ENCODE data around the gene CPSF4.

The CPSF4 gene
- total RNA-seq, result 28.6 to 31.8 (median 30.4) reads per million in 4 donors

DNA sequence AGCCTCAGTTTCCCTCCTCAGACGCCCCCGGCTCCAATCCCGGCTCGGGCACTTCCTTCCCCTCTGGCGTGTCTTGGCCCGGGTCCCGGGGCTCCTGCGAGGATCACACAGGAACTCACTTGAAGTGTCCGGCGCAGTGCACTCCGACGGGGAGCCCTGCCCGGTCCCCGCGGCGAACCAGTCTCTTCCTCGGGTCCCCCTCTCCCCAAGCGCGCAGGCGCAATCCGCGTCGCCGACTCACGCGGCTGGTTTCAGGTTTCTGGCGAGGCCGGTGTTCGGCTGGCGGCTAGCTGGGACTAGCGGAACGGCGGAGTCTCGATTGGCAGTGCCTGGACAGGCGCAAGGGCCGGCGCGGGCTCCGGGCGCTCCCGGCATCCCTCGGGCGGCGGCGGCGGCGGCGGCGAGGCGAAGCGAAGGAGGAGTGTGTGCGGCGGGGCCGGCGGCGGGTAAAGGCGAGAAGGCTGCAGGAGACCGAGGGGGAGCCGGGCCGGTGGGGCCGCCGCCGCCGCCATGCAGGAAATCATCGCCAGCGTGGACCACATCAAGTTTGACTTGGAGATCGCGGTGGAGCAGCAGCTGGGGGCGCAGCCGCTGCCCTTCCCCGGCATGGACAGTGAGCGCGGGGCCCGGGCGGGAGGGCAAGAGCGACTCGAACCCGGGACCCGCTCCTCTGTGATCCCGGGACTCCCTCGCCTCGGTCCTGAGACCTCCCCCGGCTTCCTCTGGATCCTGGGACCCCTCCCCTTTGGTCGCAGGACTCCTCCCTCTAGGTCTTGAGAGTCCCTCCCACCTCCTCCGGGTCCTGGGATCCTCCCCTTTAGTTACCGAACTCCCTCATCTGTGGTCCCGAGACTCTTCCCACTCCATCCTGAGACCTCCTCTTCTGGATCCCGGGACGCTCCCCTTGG, at the start of gene CPSF4, which contains the start of gene PTCD1:
TSS of gene CPSF4 (plus strand) at position 371 of the 908 bp plus-strand sequence. CDS start at position 511, 140 bp downstream.
TSS of gene PTCD1 (minus strand) at position 226 of the 908 bp plus-strand sequence. CDS start 3,556 bp downstream, outside the sequence.
- DNase-seq, result peak; percentile 68 to 92 (median 78)

DNA sequence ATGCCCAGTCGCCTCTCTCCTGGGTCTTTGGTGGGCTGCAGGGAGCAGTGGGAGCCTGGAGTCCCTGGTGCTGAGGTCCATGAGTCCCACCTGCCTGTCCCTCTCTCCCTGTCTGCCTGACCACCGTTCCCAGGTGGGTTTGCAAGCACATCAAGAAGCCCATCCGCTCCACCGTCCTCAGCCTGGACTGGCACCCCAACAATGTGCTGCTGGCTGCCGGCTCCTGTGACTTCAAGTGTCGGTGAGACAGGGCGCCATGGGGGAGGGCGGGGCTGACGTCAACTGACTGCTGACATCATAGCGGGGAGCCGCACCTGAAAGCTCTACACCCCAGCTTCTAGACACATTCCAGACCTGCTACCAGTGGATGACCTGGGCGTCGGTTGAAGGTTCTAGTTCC, 49.0 kb upstream of the CPSF4 start:
- DNase-seq, result no peak

- DNase-seq, result no peak
These were observed 47.7 kb upstream of the CPSF4 start for GRCh38 chr7:99390941-99391602.

- no peak for DNase-seq
These were observed 46.7 kb upstream of the CPSF4 start for GRCh38 chr7:99392046-99392445.

DNA sequence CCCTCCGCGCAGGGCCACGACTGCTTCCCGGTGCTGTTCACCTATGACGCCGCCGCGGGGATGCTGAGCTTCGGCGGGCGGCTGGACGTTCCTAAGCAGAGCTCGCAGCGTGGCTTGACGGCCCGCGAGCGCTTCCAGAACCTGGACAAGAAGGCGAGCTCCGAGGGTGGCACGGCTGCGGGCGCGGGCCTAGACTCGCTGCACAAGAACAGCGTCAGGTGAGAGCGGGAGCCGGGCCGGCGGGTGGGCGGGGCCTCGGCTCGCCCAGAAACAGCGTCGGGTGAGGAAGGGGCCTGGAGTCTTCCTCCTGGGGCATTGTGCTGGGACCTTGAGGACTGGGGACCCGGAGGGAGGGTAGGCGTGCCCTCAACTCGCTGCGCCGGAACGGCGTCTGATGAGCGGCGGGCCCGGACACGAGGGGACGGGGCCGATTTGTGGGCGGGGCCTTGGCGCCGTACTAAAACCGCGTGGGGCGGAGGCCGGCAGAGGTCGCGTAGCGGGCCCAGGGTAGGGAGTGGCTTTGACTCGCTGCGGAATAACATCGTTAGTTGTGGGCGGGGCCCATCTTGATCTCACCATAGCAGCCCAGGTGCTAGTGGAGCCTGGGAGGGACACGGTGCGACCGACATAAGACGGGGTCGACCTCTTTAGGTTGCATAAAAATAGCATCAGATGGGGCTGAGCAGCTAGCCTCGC, 45.9 kb upstream of the CPSF4 start:
- DNase-seq, result peak; percentile 75 to 85 (median 82)

DNA sequence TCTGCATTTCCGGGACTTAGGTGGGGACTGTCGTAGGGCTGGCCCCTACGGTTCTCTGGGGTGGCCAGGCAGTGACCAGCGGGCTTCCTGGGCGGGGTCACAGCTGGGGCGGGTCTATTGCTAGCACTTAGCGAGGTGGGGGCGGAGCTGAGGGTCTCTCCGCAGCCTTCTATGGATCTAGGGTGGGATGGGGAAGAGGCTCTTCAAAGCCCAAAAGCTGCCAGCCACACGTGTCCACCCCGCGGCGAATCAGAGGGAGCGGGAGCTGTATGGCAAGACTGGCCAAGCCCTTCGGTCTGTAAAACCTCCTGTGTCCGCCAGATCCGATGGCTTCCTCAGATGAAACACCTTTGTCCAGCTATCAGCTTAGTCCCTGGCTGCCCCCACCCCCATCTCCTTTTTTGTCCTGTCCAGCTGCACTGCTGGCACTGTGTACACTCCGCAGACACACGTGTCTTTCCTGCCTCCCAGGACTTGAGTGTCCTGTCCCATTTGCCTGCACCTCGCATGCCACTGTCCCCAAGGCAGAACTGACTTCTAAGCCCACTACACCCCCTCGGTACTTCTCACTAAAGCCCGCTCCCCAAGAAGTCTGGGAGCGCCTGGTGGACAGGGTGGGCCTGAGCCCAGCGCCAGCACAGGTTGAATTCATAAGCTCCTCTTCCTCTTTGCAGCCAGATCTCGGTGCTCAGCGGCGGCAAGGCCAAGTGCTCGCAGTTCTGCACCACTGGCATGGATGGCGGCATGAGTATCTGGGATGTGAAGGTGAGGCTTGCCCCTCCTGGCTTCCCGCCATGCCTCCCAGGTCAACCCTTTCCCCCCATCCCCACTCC, 45.2 kb upstream of the CPSF4 start:
- DNase-seq, result no peak

DNA sequence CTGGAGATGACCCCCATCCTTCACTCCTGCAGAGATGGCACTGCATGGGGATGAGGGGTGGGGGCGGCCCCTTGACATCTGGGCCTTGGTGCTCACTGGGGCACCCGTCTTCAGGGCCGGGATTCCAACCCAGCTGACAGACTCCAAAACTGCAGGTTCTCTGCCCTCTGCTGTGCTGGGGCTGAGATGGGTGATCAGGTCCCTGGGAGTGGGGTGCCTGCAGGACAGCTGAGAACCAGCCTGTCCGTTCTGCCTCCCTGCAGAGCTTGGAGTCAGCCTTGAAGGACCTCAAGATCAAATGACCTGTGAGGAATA, 44.6 kb upstream of the CPSF4 start:
- no peak for DNase-seq

GRCh38 chr7:99395616-99396327, 43.0 kb upstream of the CPSF4 start:
- no peak for DNase-seq

DNA sequence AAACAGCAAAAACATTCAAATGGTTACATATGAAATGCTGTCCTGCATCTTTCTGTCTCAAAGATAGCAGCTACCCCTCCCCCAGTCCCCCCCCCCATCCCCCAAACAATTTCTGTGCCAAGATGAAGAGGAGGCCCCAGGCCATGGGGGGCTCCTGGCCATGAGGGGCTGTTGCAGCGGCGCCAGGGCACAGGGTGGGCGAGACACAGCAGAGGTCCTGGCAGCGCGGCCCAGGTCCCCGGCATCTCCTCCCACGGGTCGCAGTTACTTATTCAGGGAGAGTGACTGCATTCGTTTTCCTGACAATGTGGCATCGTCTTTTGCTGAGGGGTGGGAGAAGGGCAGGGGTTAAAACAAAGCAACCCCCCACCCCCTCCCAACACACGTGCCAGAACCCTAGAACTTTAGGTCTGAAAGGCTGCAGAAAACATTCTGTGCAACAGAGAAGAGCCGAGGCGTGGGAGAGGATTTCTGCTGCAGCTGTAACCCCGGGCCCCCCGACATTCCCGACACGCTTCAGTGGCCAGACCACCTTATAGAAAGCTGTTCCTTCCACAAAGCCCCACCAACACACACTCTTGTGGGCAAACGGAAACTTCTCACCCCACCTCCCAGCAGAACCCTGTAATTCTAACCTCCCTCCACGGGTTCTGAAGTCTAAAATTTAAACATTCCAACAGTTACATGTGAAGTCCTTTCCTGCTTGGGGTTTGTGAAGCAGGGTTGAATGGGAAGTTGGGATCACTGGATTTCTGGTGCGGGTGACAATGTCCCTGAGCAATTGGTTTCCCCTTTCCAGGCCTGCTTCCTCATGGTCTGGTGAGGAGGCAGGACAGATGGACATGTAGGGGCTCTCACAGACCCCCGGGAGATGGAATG, 42.1 kb upstream of the CPSF4 start:
- no peak for DNase-seq

DNA sequence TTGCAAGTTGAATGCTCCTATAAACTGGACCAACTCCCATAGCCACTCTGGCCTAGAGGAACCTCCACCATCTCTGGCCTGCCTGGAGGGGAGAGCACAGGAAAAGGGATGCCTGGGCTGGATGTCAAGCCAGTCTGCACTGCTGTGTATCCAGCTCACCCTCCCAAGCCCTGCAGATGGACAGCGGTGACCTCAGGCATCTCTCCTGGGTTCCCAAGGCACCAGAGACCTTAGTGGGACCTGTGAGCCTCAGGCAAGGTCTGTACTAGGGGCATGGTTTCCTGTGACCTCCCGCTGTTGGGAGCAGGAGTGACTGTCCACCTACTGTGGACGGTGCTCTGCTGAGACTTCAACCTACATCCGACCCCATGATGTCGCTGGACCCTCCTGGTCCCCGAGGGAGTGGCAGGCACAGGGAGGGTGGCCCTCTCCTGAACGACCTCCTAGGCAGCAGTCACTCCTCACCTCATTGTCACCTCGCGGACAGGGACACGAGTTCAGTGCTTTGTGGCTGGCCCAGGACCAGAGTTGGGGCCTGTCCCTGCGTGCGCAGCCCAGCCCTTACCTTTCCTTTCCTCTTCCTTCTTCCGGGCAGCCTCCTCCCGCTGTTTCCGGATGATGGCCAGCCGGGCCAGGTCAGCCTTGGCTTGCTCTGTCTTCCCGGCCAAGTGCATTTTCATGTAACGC, 41.3 kb upstream of the CPSF4 start:
- DNase-seq, result no peak

- no peak for DNase-seq
These were observed 39.8 kb upstream of the CPSF4 start for GRCh38 chr7:99398891-99399445.

DNA sequence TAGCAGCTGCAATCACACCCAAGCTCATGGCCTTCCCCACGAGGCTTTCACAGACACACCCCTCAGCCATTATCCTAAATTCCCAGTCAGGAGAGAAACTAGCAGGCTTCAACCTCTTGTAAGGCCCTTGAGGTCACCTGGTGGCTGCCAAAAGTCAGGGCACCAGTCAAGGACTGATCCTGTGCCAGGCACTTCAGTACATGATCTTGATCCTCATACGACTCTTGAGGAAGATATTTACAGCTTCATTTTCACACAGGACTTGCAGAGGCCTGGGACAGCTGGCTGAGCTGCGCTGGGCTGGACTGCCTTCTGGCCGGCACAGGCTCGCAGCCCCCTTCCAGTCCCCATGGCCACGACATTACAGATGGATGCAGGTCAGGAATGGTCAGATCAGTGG, 39.1 kb upstream of the CPSF4 start:
- no peak for DNase-seq

DNA sequence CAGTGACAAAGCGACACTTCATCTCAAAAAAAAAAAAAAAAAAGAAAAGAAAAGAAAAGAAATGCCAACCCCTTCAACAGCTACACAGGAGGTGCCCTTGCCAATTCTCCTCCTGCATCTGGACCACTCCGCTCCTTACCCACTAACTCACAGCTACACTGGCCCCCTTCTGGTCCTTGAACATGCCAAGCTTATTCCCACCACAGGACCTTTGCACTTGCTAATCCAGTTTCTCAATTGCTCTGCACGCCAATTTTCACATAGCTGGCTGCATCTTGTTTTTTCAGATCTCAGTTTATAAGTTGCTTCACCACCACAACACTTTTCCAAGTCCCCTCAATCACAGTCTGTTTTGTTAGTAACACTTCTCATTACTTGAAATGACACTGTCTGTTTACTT, 35.9 kb upstream of the CPSF4 start:
- DNase-seq, result no peak

DNA sequence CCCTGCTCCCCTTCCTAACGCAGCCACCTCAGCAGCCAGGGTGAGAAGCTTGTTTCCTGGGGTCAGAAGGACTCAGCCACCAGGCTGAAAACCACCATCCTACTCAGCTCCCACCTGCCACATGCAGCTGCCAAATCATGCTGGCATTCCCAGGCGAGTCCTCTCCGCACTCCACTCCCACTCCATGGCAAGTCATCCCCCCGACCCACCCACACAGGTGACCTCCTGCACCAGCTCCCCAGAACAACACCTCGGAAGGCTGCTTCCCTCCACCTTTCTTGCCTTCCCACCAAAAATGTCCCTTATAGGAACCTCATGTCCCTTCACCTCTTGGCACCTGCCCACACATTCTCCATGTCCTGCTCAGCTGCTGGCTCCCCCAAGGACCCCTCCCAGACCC, 35.0 kb upstream of the CPSF4 start:
- no peak for DNase-seq

GRCh38 chr7:99404235-99404976, 34.3 kb upstream of the CPSF4 start:
- DNase-seq, result no peak

DNA sequence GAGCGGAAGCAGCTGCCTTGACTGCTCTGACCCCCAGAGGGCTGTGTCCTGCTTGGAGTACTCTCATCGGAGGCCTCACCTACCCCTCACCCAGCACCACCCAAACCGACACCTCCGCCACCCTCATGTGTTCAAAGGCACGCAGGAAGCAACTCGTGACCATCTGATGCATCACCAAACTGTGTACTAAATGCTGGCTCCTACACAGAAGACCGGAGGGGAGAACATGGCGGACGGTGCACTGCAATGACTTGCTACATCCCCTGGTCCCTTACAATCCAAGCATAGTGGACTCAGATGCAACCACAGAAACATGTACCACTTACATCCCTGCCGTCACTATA, 33.8 kb upstream of the CPSF4 start:
- no peak for DNase-seq

DNA sequence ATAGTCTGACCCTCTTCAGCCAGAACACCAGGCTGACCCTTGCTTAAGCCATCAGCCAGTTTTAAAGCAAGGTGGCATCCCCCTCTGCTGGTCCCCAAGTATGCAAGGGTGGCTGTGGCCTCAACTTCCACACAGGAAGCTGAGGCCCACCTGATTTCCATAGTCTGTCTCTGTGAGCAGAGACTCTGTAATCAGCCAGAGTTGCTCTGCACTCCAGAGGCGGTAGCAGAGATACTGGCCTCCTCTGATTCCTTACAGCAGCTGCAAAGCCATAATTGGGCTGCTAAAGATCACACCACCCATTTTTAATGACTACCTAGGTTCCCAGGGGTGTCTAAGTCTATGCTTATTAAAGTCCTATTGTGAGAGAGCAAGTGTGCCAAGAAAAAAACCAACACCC, 32.2 kb upstream of the CPSF4 start:
- DNase-seq, result no peak

GRCh38 chr7:99407872-99408378, 30.8 kb upstream of the CPSF4 start:
- DNase-seq, result peak in 3 of 5 donors; percentile 28 to 29 (median 29)

Measured in T-helper 1 cell (primary cell).